ENCODE results near the gene CATSPERB. TPM values are rescaled to one million over a fixed set of nuclear protein-coding genes. Genes with fewer than 3 reads are reported as not detected.
"Not testable (repeated sequence)": the region's sequence is repeated elsewhere in the genome, so short reads cannot be mapped to it uniquely, and the experiment has no call there.

The CATSPERB gene
- total RNA-seq, 1 experiment from 2014 or later: 2.1 TPM

- intact Hi-C loops (cut with micrococcal nuclease; ENCODE audit: unreplicated experiment): no loop called here
- H3K4me1 ChIP-seq: peaks cover 11% of the 10 kb centered on the region
- DNase-seq: no peak
- H3K4me1 Mint-ChIP-seq (ENCODE audit: low read depth, unreplicated experiment): no peaks in the 10 kb centered on the region
- no peak overlapping the region for H3K27ac Mint-ChIP-seq (ENCODE audit: unreplicated experiment)
- BruUV-seq (replicated peaks): no TSS peak
- no peak overlapping the region for H3K4me3 Mint-ChIP-seq (ENCODE audit: unreplicated experiment)
- no peak for TF ChIP-seq CTCF (IDR thresholded peaks at IDR 0.05; ENCODE audit: insufficient read depth in 1 of 2, low read depth in 1 of 2, low read length in 1 of 2, severe bottlenecking in 1 of 2, unreplicated experiment in 1 of 2)
- ChIA-PET CTCF (no interaction called here), POLR2A (no interaction called here)
- no peaks in the 10 kb centered on the region for H3K27me3 Mint-ChIP-seq (ENCODE audit: insufficient read depth, unreplicated experiment)
- no peaks in the 10 kb centered on the region for H3K9me3 ChIP-seq
- no peaks in the 10 kb centered on the region for H3K27me3 ChIP-seq (replicated peaks; ENCODE audit: control insufficient read depth, insufficient read depth, low read length)
- no peaks in the 10 kb centered on the region for H3K36me3 Mint-ChIP-seq (ENCODE audit: insufficient read depth, unreplicated experiment)
- no peak overlapping the region for H3K4me3 ChIP-seq (ENCODE audit: low read depth, low read length)
- H3K9me3 Mint-ChIP-seq (ENCODE audit: unreplicated experiment): no peaks in the 10 kb centered on the region
- H3K36me3 ChIP-seq (ENCODE audit: control insufficient read depth, insufficient read depth, low read length): no peaks in the 10 kb centered on the region
Measured at GRCh38 chr14:91742621-91743304, 10.9 kb upstream of the CATSPERB start.

GRCh38 chr14:91739867-91740266, 8.0 kb upstream of the CATSPERB start:
- DNase-seq; H3K27ac Mint-ChIP-seq (ENCODE audit: unreplicated experiment); POLR2A ChIA-PET; intact Hi-C loops (cut with micrococcal nuclease; ENCODE audit: unreplicated experiment); H3K27me3 ChIP-seq (replicated peaks; ENCODE audit: control insufficient read depth, insufficient read depth, low read length); H3K9me3 ChIP-seq; H3K36me3 ChIP-seq (ENCODE audit: control insufficient read depth, insufficient read depth, low read length); H3K27me3 Mint-ChIP-seq (ENCODE audit: insufficient read depth, unreplicated experiment); H3K36me3 Mint-ChIP-seq (ENCODE audit: insufficient read depth, unreplicated experiment); BruUV-seq (replicated peaks); CTCF ChIA-PET; H3K4me3 ChIP-seq (ENCODE audit: low read depth, low read length); H3K4me3 Mint-ChIP-seq (ENCODE audit: unreplicated experiment); H3K4me1 Mint-ChIP-seq (ENCODE audit: low read depth, unreplicated experiment): not testable (repeated sequence)
- H3K4me1 ChIP-seq: peaks cover 11% of the 10 kb centered on the region
- peaks cover 12% of the 10 kb centered on the region for H3K9me3 Mint-ChIP-seq (ENCODE audit: unreplicated experiment)

DNA sequence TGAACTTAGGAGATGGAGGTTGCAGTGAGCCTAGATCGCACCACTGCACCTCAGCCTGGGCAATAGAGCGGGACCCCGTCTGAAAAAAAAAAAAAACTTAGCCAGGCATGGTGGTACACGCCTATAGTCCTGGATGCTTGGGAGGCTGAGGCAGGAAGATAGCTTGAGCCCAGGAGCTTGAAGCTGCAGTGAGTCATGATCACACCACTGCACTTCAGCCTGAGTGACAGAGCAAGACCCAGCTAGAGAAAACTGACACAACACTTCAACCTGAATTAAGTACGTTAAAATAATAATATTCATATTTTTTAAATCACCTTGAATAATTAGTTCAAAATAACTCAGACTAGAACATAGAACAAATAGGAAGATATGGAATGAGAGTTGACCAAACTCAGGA, 5.7 kb upstream of the CATSPERB start:
- no peak for TF ChIP-seq CTCF (IDR thresholded peaks at IDR 0.05; ENCODE audit: insufficient read depth in 1 of 2, low read depth in 1 of 2, low read length in 1 of 2, severe bottlenecking in 1 of 2, unreplicated experiment in 1 of 2)
- H3K36me3 ChIP-seq (ENCODE audit: control insufficient read depth, insufficient read depth, low read length): no peaks in the 10 kb centered on the region
- Mint-ChIP-seq H3K27ac (ENCODE audit: unreplicated experiment) (no peak overlapping the region), H3K4me3 (ENCODE audit: unreplicated experiment) (no peak overlapping the region), H3K9me3 (ENCODE audit: unreplicated experiment) (peaks cover 12% of the 10 kb centered on the region), H3K36me3 (ENCODE audit: insufficient read depth, unreplicated experiment) (no peaks in the 10 kb centered on the region), H3K4me1 (ENCODE audit: low read depth, unreplicated experiment) (peaks cover 8% of the 10 kb centered on the region), H3K27me3 (ENCODE audit: insufficient read depth, unreplicated experiment) (no peaks in the 10 kb centered on the region)
- no peaks in the 10 kb centered on the region for H3K9me3 ChIP-seq
- intact Hi-C loops (cut with micrococcal nuclease; ENCODE audit: unreplicated experiment): no loop called here
- DNase-seq: no peak
- no TSS peak for BruUV-seq (replicated peaks)
- no peak overlapping the region for H3K4me3 ChIP-seq (ENCODE audit: low read depth, low read length)
- CTCF ChIA-PET: no interaction called here
- H3K4me1 ChIP-seq: peaks cover 3% of the 10 kb centered on the region; the same call in 1 of the 2 replicates
- POLR2A ChIA-PET: no interaction called here
- no peaks in the 10 kb centered on the region for H3K27me3 ChIP-seq (replicated peaks; ENCODE audit: control insufficient read depth, insufficient read depth, low read length)

Measured in Caco-2 (cell line).